ENCODE data around the gene SLC39A11. TPM values are rescaled to one million over a fixed set of nuclear protein-coding genes. Genes with fewer than 3 reads are reported as not detected.

SLC39A11 gene
- total and polyA plus RNA-seq, 2 of the 13 experiments (the other 11 are each of a cell fraction or from before 2014, with no cell fraction given): 17.2 to 31.5 TPM

GRCh38 chr17:72870367-72870985 is 222.0 kb downstream of the SLC39A11 start (continued):
- no peak for TF ChIP-seq CHD2 (IDR thresholded peaks at IDR 0.05; ENCODE audit: low read depth, low read length)
- no peak for TF ChIP-seq ARID2 (CRISPR knock-in tag; IDR thresholded peaks at IDR 0.05; ENCODE audit: borderline replicate concordance)
- TF ChIP-seq ATF7 (IDR thresholded peaks at IDR 0.05): no peak
- no peak for TF ChIP-seq ATF7 (CRISPR knock-in tag; IDR thresholded peaks at IDR 0.05)
- no peak for TF ChIP-seq MAFF (IDR thresholded peaks at IDR 0.05; ENCODE audit: low read depth, low read length)
- TF ChIP-seq MAZ (IDR thresholded peaks at IDR 0.05; ENCODE audit: borderline replicate concordance, low read depth, low read length): no peak
- TF ChIP-seq MAZ (CRISPR knock-in tag; IDR thresholded peaks at IDR 0.05; ENCODE audit: low read depth): no peak
- no peak for TF ChIP-seq ZFP37 (CRISPR knock-in tag; IDR thresholded peaks at IDR 0.05; ENCODE audit: borderline replicate concordance)
- no peak for TF ChIP-seq THAP8 (CRISPR knock-in tag; IDR thresholded peaks at IDR 0.05; ENCODE audit: borderline replicate concordance)
- TF ChIP-seq SP5 (CRISPR knock-in tag; IDR thresholded peaks at IDR 0.05; ENCODE audit: borderline replicate concordance, low read depth): no peak
- no peak for TF ChIP-seq HCFC1 (IDR thresholded peaks at IDR 0.05; ENCODE audit: low read depth, low read length)
- TF ChIP-seq DNMT3B (CRISPR knock-in tag; conservative IDR thresholded peaks at IDR 0.05): no peak
- TF ChIP-seq ZSCAN31 (CRISPR knock-in tag; IDR thresholded peaks at IDR 0.05; ENCODE audit: low read depth): no peak
- no peak for TF ChIP-seq ZNF879 (CRISPR knock-in tag; IDR thresholded peaks at IDR 0.05)
- no peak for TF ChIP-seq BCL3 (CRISPR knock-in tag; IDR thresholded peaks at IDR 0.05)

All from HepG2 (cell line).